ENCODE results near the gene HSPA12B. TPM values are rescaled to one million over a fixed set of nuclear protein-coding genes. Genes with fewer than 3 reads are reported as not detected.

HSPA12B gene
- total and polyA plus RNA-seq, 2 donors (not counting 3 experiments of a cell fraction or from before 2014, with no cell fraction given), result 3.7 to 6.6 TPM

DNA sequence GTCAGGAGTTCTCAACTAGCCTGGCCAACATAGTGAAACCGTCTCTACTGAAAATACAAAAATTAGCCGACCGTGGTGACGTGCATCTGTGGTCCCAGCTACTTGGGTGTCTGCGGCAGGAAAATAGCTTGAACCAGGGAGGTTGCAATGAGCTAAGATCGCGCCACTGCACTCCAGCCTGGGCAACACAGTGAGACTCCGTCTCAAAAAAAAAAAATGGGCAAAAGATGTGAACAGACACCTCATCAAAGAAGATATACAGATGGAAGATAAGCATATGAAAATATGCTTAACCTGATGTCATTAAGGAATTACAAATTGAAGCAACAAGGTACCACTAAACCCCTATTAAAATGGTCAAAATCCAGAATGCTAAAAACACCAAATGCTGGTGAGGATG lies 9.2 kb upstream of the HSPA12B start:
- ChIA-PET POLR2A (no interaction called here), CTCF (interaction anchor here (2.1 kb wide), 1 partner anchor 12 kb away, joined by 9 read pairs; no protein-coding TSS in a partner anchor)
- no peak for TF ChIP-seq POLR2AphosphoS5 (IDR thresholded peaks at IDR 0.05; ENCODE audit: insufficient read depth, low read depth, low read length)
- TF ChIP-seq, protein P1, sequence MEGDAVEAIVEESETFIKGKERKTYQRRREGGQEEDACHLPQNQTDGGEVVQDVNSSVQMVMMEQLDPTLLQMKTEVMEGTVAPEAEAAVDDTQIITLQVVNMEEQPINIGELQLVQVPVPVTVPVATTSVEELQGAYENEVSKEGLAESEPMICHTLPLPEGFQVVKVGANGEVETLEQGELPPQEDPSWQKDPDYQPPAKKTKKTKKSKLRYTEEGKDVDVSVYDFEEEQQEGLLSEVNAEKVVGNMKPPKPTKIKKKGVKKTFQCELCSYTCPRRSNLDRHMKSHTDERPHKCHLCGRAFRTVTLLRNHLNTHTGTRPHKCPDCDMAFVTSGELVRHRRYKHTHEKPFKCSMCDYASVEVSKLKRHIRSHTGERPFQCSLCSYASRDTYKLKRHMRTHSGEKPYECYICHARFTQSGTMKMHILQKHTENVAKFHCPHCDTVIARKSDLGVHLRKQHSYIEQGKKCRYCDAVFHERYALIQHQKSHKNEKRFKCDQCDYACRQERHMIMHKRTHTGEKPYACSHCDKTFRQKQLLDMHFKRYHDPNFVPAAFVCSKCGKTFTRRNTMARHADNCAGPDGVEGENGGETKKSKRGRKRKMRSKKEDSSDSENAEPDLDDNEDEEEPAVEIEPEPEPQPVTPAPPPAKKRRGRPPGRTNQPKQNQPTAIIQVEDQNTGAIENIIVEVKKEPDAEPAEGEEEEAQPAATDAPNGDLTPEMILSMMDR (IDR thresholded peaks at IDR 0.05; ENCODE audit: extremely low read depth in 1 of 2, insufficient read depth in 1 of 2, low read depth in 1 of 2, low read length in 2 of 2), result no peak
- TF ChIP-seq JUN (IDR thresholded peaks at IDR 0.05; ENCODE audit: borderline replicate concordance, insufficient read depth, insufficient read length, low read depth), result no peak
- no peak for TF ChIP-seq POLR2A (IDR thresholded peaks at IDR 0.05; ENCODE audit: low read depth, low read length)
- no peak for TF ChIP-seq FOS (IDR thresholded peaks at IDR 0.05; ENCODE audit: borderline replicate concordance, insufficient read depth, low read length)
- no peak for TF ChIP-seq GATA2 (IDR thresholded peaks at IDR 0.05; ENCODE audit: insufficient read depth, insufficient read length, low read depth, low read length)
- TF ChIP-seq EZH2 (IDR thresholded peaks at IDR 0.05; ENCODE audit: borderline replicate concordance, low read depth, low read length, severe bottlenecking), result no peak
- TF ChIP-seq, protein P2, sequence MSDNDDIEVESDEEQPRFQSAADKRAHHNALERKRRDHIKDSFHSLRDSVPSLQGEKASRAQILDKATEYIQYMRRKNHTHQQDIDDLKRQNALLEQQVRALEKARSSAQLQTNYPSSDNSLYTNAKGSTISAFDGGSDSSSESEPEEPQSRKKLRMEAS (IDR thresholded peaks at IDR 0.05; ENCODE audit: insufficient read depth, insufficient read length), result no peak
- TF ChIP-seq MYC (IDR thresholded peaks at IDR 0.05; ENCODE audit: low read depth, low read length), result no peak
- Histone ChIP-seq H3K27me3 (ENCODE audit: control insufficient read depth in 2 of 2, insufficient read depth in 2 of 2, low read length in 2 of 2) (peaks cover 11 to 12% of the 10 kb centered on the region in 2 experiments), H3K4me2 (ENCODE audit: insufficient read depth, low read length) (no peak overlapping the region), H3K79me2 (ENCODE audit: control insufficient read depth, insufficient read depth, low read length) (no peaks in the 10 kb centered on the region), H3K36me3 (ENCODE audit: control insufficient read depth in 2 of 2, extremely low read depth in 1 of 2, insufficient read depth in 2 of 2, low read length in 2 of 2) (no peaks in the 10 kb centered on the region), H3K9ac (replicated peaks; ENCODE audit: extremely low read depth, insufficient read depth, low read length) (no peak overlapping the region), H2AFZ (ENCODE audit: low read depth, low read length) (no peak overlapping the region), H3K27ac (ENCODE audit: insufficient read depth, low read depth, low read length) (no peak overlapping the region), H3K4me3 (replicated peaks in 1 of 3; ENCODE audit: insufficient read depth in 1 of 3, low read depth in 1 of 3, low read length in 3 of 3) (no peak overlapping the region), H3K9me1 (replicated peaks; ENCODE audit: control insufficient read depth, extremely low read depth, insufficient read depth, low read length) (no peaks in the 10 kb centered on the region), H4K20me1 (replicated peaks; ENCODE audit: control insufficient read depth, extremely low read depth, insufficient read depth, low read length) (no peaks in the 10 kb centered on the region), H3K4me1 (ENCODE audit: control insufficient read depth, extremely low read depth, insufficient read depth, low read length) (peaks cover 6% of the 10 kb centered on the region), H3K9me3 (replicated peaks; ENCODE audit: control insufficient read depth, insufficient read depth, low read length) (no peaks in the 10 kb centered on the region)
- intact Hi-C loops (cut with micrococcal nuclease), result no loop called here
- dilution Hi-C loops (cut with MboI; ENCODE audit: extremely low pct_ligation_motif_present, low sequenced_read_pairs), result no loop called here
- DNase-seq (ENCODE audit: low read depth, low spot score), result no peak
- FAIRE-seq, result no peak
- no TSS peak for BruUV-seq (replicated peaks)
